HepG2 (cell line): Measurements from ENCODE around the gene KMT2B. TPM values are rescaled to one million over a fixed set of nuclear protein-coding genes. Genes with fewer than 3 reads are reported as not detected.

ENCODE experiments used
- DNMT1 ChIP-seq: sonication (generic); formaldehyde crosslinking; IDR thresholded peaks from 2 replicates; pipeline ENCODE4 v1.5.1; 2020; ENCODE audit warnings: mild to moderate bottlenecking, missing genetic modification reagents
- E2F1 ChIP-seq: sonication (generic); formaldehyde crosslinking; IDR thresholded peaks from 2 replicates; pipeline ENCODE4 v1.5.0; 2020; ENCODE audit warnings: missing genetic modification reagents
- EHMT2 ChIP-seq: fragments of 200-600 bp; sonication (generic); IDR thresholded peaks from 2 replicates; pipeline ENCODE4 v1.7.0; 2017; ENCODE audit warnings: antibody characterized with exemption, low read depth, low read length, borderline replicate concordance
- ERF ChIP-seq: IDR thresholded peaks from 2 replicates; pipeline ENCODE4 v1.6.1; 2018; ENCODE audit warnings: missing biosample characterization, missing genetic modification reagents
- FOXK2 ChIP-seq: fragments of 450-650 bp; IDR thresholded peaks from 2 replicates; pipeline ENCODE4 v1.6.1; 2016
- HNRNPUL1 ChIP-seq: fragments of 200-400 bp; formaldehyde crosslinking; IDR thresholded peaks from 2 replicates; pipeline ENCODE4 v1.6.1; 2017; ENCODE audit warnings: low read depth, mild to moderate bottlenecking, low read length, moderate library complexity
- PAX8 ChIP-seq: sonication (generic); formaldehyde crosslinking; IDR thresholded peaks from 2 replicates; pipeline ENCODE4 v1.8.0; 2022; ENCODE audit warnings: mild to moderate bottlenecking, missing genetic modification reagents, borderline replicate concordance
- PCBP1 ChIP-seq: fragments of 200-400 bp; formaldehyde crosslinking; IDR thresholded peaks from 2 replicates; pipeline ENCODE4 v1.6.1; 2017; ENCODE audit warnings: mild to moderate bottlenecking, low read depth, low read length, borderline replicate concordance
- PHF8 ChIP-seq: sonication (generic); formaldehyde crosslinking; IDR thresholded peaks from 2 replicates; pipeline ENCODE4 v1.5.0; 2020; ENCODE audit warnings: missing genetic modification reagents
- ZNF260 ChIP-seq: sonication (generic); formaldehyde crosslinking; IDR thresholded peaks from 2 replicates; pipeline ENCODE4 v1.4.0; 2020; ENCODE audit warnings: missing genetic modification reagents, low read depth, mild to moderate bottlenecking, borderline replicate concordance
- ZNF570 ChIP-seq: sonication (generic); formaldehyde crosslinking; IDR thresholded peaks from 2 replicates; pipeline ENCODE4 v1.4.0; 2020; ENCODE audit warnings: mild to moderate bottlenecking, missing genetic modification reagents, borderline replicate concordance
- ZNF646 ChIP-seq: sonication (generic); formaldehyde crosslinking; IDR thresholded peaks from 2 replicates; pipeline ENCODE4 v1.9.0; 2021; ENCODE audit warnings: mild to moderate bottlenecking, missing genetic modification reagents
- ZSCAN22 ChIP-seq: sonication (generic); formaldehyde crosslinking; IDR thresholded peaks from 2 replicates; pipeline ENCODE4 v1.4.0; 2020; ENCODE audit warnings: mild to moderate bottlenecking, missing genetic modification reagents
- polyA plus RNA-seq, 8 experiments: library from polyadenylated mRNA; depleted of rRNA in 3 of 8; stranded (reverse) in 7 of 8; unstranded in 1 of 8; fragments of >200 nt; fragmentation: Illumina TruSeq in 4 of 8; extraction: Trizol in 4 of 8; gene quantifications; 2 replicates each; pipeline versions ENCODE4 v1.2.1 to v1.2.3, GENCODE V29; 2011 to 2016; ENCODE audit warnings: low read depth in 4 of 8, missing spikeins in 1 of 8, mixed read lengths in 1 of 8; ENCODE audit not compliant: insufficient read depth in 1 of 8
- total RNA-seq, 5 experiments: library from RNA; depleted of rRNA; stranded (reverse); fragments of >200 nt; fragmentation: Illumina TruSeq; extraction: Trizol; gene quantifications; 2 replicates each; pipeline ENCODE4 v1.2.3, GENCODE V29; 2016; ENCODE audit warnings: low read depth in 1 of 5
- TF ChIP-seq, protein P1 (sequence below), 2 experiments: sonication (generic) in 1 of 2; formaldehyde crosslinking in 1 of 2; IDR thresholded peaks; 2 replicates each; pipeline versions ENCODE4 v1.5.1 to v1.6.1; 2011 to 2020; ENCODE audit warnings: borderline replicate concordance in 1 of 2, low read depth in 1 of 2, low read length in 1 of 2, mild to moderate bottlenecking in 1 of 2, missing genetic modification reagents in 1 of 2, moderate library complexity in 1 of 2
- TF ChIP-seq, protein P2 (sequence below): sonication (generic); formaldehyde crosslinking; conservative IDR thresholded peaks from 2 replicates; pipeline ENCODE4 v1.5.0; 2020; ENCODE audit warnings: missing genetic modification reagents

KMT2B gene
- total and polyA plus RNA-seq, 2 of the 13 experiments (the other 11 are each of a cell fraction or from before 2014, with no cell fraction given): 6.2 to 16.9 TPM

- TF ChIP-seq, protein P1, sequence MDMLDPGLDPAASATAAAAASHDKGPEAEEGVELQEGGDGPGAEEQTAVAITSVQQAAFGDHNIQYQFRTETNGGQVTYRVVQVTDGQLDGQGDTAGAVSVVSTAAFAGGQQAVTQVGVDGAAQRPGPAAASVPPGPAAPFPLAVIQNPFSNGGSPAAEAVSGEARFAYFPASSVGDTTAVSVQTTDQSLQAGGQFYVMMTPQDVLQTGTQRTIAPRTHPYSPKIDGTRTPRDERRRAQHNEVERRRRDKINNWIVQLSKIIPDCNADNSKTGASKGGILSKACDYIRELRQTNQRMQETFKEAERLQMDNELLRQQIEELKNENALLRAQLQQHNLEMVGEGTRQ (IDR thresholded peaks at IDR 0.05; ENCODE audit: low read depth, low read length): no peak
- TF ChIP-seq, protein P1 (CRISPR knock-in tag; IDR thresholded peaks at IDR 0.05; ENCODE audit: borderline replicate concordance): no peak; the same call in 1 of the 2 replicates
- TF ChIP-seq PCBP1 (no peak), ZNF646 (0 out of 2 replicates have a peak, but pooled peaks have one; percentile 9), DNMT1 (no peak), ERF (CRISPR knock-in tag) (peak; percentile 85), HNRNPUL1 (no peak), EHMT2 (no peak), ZNF570 (CRISPR knock-in tag) (no peak), ZSCAN22 (no peak), E2F1 (CRISPR knock-in tag) (0 out of 2 replicates have a peak, but pooled peaks have one; percentile 59), FOXK2 (no peak), PHF8 (CRISPR knock-in tag) (no peak), ZNF260 (CRISPR knock-in tag) (no peak), PAX8 (peak; percentile 74; the same call in 1 of the 2 replicates)
- TF ChIP-seq, protein P2, sequence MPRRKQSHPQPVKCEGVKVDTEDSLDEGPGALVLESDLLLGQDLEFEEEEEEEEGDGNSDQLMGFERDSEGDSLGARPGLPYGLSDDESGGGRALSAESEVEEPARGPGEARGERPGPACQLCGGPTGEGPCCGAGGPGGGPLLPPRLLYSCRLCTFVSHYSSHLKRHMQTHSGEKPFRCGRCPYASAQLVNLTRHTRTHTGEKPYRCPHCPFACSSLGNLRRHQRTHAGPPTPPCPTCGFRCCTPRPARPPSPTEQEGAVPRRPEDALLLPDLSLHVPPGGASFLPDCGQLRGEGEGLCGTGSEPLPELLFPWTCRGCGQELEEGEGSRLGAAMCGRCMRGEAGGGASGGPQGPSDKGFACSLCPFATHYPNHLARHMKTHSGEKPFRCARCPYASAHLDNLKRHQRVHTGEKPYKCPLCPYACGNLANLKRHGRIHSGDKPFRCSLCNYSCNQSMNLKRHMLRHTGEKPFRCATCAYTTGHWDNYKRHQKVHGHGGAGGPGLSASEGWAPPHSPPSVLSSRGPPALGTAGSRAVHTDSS (CRISPR knock-in tag): no peak
These were observed 1.6 kb upstream of the KMT2B start (continued) for GRCh38 chr19:35715981-35716800.
